NT2/D1 (cell line): ENCODE measurements around the gene DCLK2.

Experiments used
- DNase-seq: peaks from one replicate; pipeline ENCODE4 v3.0.0-alpha.2; 2011; ENCODE audit warnings: low read depth, low spot score
- H3K27me3 ChIP-seq: 2 replicates; pipeline ENCODE4 v1.6.0; 2011; ENCODE audit warnings: mild to moderate bottlenecking; ENCODE audit not compliant: insufficient read length, insufficient read depth
- H3K36me3 ChIP-seq: 2 replicates; pipeline ENCODE4 v1.6.1; 2011; ENCODE audit warnings: mild to moderate bottlenecking, low read length, mixed read lengths; ENCODE audit not compliant: insufficient read depth, insufficient read length
- H3K4me1 ChIP-seq: 2 replicates; pipeline ENCODE4 v1.5.1; 2011; ENCODE audit not compliant: insufficient read depth, insufficient read length
- H3K4me3 ChIP-seq: 2 replicates; pipeline ENCODE4 v1.5.1; 2011; ENCODE audit warnings: low read depth; ENCODE audit not compliant: insufficient read length
- H3K9ac ChIP-seq: 2 replicates; pipeline ENCODE4 v1.6.0; 2011; ENCODE audit warnings: low read depth; ENCODE audit not compliant: insufficient read length
- H3K9me3 ChIP-seq: 2 replicates; pipeline ENCODE4 v1.5.1; 2011; ENCODE audit warnings: mild to moderate bottlenecking, low read length; ENCODE audit not compliant: insufficient read depth
- SUZ12 ChIP-seq: IDR thresholded peaks from 2 replicates; pipeline ENCODE4 v1.6.1; 2011; ENCODE audit not compliant: insufficient read length, insufficient read depth; ENCODE audit errors: extremely low read depth
- YY1 ChIP-seq: IDR thresholded peaks from 2 replicates; pipeline ENCODE4 v1.6.1; 2011; ENCODE audit not compliant: insufficient read length, insufficient read depth
- ZNF274 ChIP-seq: IDR thresholded peaks from 2 replicates; pipeline ENCODE4 v1.6.1; 2011; ENCODE audit warnings: mild to moderate bottlenecking, low read depth, low read length

Gene DCLK2

GRCh38 chr4:150164956-150165629, 86.8 kb downstream of the DCLK2 start:
- no peak overlapping the region for H3K4me3 ChIP-seq
- no peak overlapping the region for H3K9ac ChIP-seq
- no peaks in the 10 kb centered on the region for H3K9me3 ChIP-seq
- no peaks in the 10 kb centered on the region for H3K27me3 ChIP-seq
- no peak for DNase-seq
- no peaks in the 10 kb centered on the region for H3K36me3 ChIP-seq
- no peaks in the 10 kb centered on the region for H3K4me1 ChIP-seq
- TF ChIP-seq ZNF274, result no peak

- no peak for DNase-seq
- TF ChIP-seq ZNF274, result no peak
- TF ChIP-seq YY1, result no peak
- no peak for TF ChIP-seq SUZ12
Observed at GRCh38 chr4:150167054-150167453, 88.8 kb downstream of the DCLK2 start.

GRCh38 chr4:150173432-150173861, 95.2 kb downstream of the DCLK2 start:
- Histone ChIP-seq H3K9me3 (no peaks in the 10 kb centered on the region), H3K36me3 (no peaks in the 10 kb centered on the region), H3K4me3 (no peak overlapping the region), H3K9ac (no peak overlapping the region), H3K27me3 (no peaks in the 10 kb centered on the region), H3K4me1 (no peaks in the 10 kb centered on the region)
- TF ChIP-seq ZNF274 (no peak), YY1 (no peak), SUZ12 (no peak)
- no peak for DNase-seq

More at GRCh38 chr4:150167054-150167453, 88.8 kb downstream of the DCLK2 start:
- Histone ChIP-seq H3K4me3 (no peak overlapping the region), H3K9ac (no peak overlapping the region), H3K4me1 (no peaks in the 10 kb centered on the region), H3K27me3 (no peaks in the 10 kb centered on the region), H3K36me3 (no peaks in the 10 kb centered on the region), H3K9me3 (no peaks in the 10 kb centered on the region)

GRCh38 chr4:150173982-150174398, 95.7 kb downstream of the DCLK2 start:
- DNase-seq, result no peak
- Histone ChIP-seq H3K36me3 (no peaks in the 10 kb centered on the region), H3K9ac (no peak overlapping the region), H3K9me3 (no peaks in the 10 kb centered on the region), H3K4me1 (no peaks in the 10 kb centered on the region), H3K27me3 (no peaks in the 10 kb centered on the region), H3K4me3 (no peak overlapping the region)
- TF ChIP-seq SUZ12, result no peak

- Histone ChIP-seq H3K27me3 (no peaks in the 10 kb centered on the region), H3K4me3 (no peak overlapping the region), H3K9me3 (no peaks in the 10 kb centered on the region), H3K36me3 (no peaks in the 10 kb centered on the region), H3K4me1 (no peaks in the 10 kb centered on the region), H3K9ac (no peak overlapping the region)
- TF ChIP-seq SUZ12, result no peak
- no peak for TF ChIP-seq YY1
- TF ChIP-seq ZNF274, result no peak
- no peak for DNase-seq
Observed at GRCh38 chr4:150176547-150176946, 98.3 kb downstream of the DCLK2 start.

- no peaks in the 10 kb centered on the region for H3K27me3 ChIP-seq
- no peaks in the 10 kb centered on the region for H3K36me3 ChIP-seq
- TF ChIP-seq YY1 (no peak), SUZ12 (no peak), ZNF274 (no peak)
- no peaks in the 10 kb centered on the region for H3K9me3 ChIP-seq
- no peak for DNase-seq
- no peaks in the 10 kb centered on the region for H3K4me1 ChIP-seq
- no peak overlapping the region for H3K9ac ChIP-seq
- H3K4me3 ChIP-seq, result no peak overlapping the region
Observed at GRCh38 chr4:150178161-150178560, 99.9 kb downstream of the DCLK2 start.

- H3K9ac ChIP-seq, result no peak overlapping the region
- H3K4me3 ChIP-seq, result no peak overlapping the region
- no peaks in the 10 kb centered on the region for H3K9me3 ChIP-seq
- TF ChIP-seq SUZ12 (no peak), ZNF274 (no peak), YY1 (no peak)
- H3K27me3 ChIP-seq, result no peaks in the 10 kb centered on the region
- no peaks in the 10 kb centered on the region for H3K4me1 ChIP-seq
- no peaks in the 10 kb centered on the region for H3K36me3 ChIP-seq
- no peak for DNase-seq
Observed at GRCh38 chr4:150181536-150181935, 103.3 kb downstream of the DCLK2 start.
